Astrocyte (in vitro differentiated cells and primary cell): ENCODE data around the gene ZNF438.

Experiments
- CTCF ChIP-seq: IDR thresholded peaks from 2 replicates; pipeline ENCODE4 v1.5.1; 2011; ENCODE audit warnings: low read depth, mild to moderate bottlenecking, inconsistent platforms, low read length, moderate library complexity; ENCODE audit not compliant: insufficient read depth
- EZH2 ChIP-seq: IDR thresholded peaks from 2 replicates; pipeline ENCODE4 v1.6.1; 2012; ENCODE audit warnings: mild to moderate bottlenecking, low read length, inconsistent platforms; ENCODE audit not compliant: insufficient read depth

- TF ChIP-seq CTCF (no peak), EZH2 (no peak)
Observed at GRCh38 chr10:30839652-30840051, 192.0 kb downstream of the ZNF438 start.
